B cell (primary cell): ENCODE results near the gene PLPP7. TPM values are rescaled to one million over a fixed set of nuclear protein-coding genes. Genes with fewer than 3 reads are reported as not detected.

Source experiments
- ATAC-seq: fragments of 200-7000 bp; cut with Tn5 transposase; one replicate; pipeline ENCODE4 v1.10.0; 2021; ENCODE audit warnings: low read depth, mild to moderate bottlenecking, moderate number of reproducible peaks, moderate library complexity
- CTCF ChIA-PET: fragments of 350-600 bp; sonication (Branson Sonifier 250); formaldehyde crosslinking; loops from one replicate; lab custom pipeline; 2021; ENCODE audit warnings: antibody characterized with exemption, inconsistent platforms; lab: Charles Lee
- POLR2A ChIA-PET: fragments of 350-600 bp; sonication (Branson Sonifier 250); formaldehyde crosslinking; loops from one replicate; lab custom pipeline; 2021; ENCODE audit warnings: antibody characterized with exemption; lab: Charles Lee
- DNase-seq: peaks from one replicate; pipeline ENCODE4 v3.0.0; 2013
- H2AFZ ChIP-seq: 2 replicates; pipeline ENCODE4 v1.6.1; 2012; ENCODE audit warnings: mild to moderate bottlenecking, low read depth, low read length; ENCODE audit not compliant: insufficient read depth, poor library complexity, severe bottlenecking
- H3K27ac ChIP-seq, 2 donors: 1 replicate in 1 of 2; 2 replicates in 1 of 2; pipeline ENCODE4 v1.5.1; 2012 to 2013; ENCODE audit warnings: low read length in 2 of 2, mild to moderate bottlenecking in 2 of 2, moderate library complexity in 1 of 2
- H3K27me3 ChIP-seq, 4 experiments: fragments of 200-600 bp in 1 of 4; sonication (generic) in 1 of 4; replicated peaks in 1 of 4; 1 replicate in 2 of 4; 2 replicates in 2 of 4; pipeline versions ENCODE4 v1.6.1 to v1.7.0; 2013 to 2016; ENCODE audit warnings: low read length in 3 of 4, mild to moderate bottlenecking in 2 of 4, mixed read lengths in 1 of 4, moderate library complexity in 1 of 4; ENCODE audit not compliant: insufficient read depth in 4 of 4, control insufficient read depth in 3 of 4; ENCODE audit errors: control extremely low read depth in 1 of 4
- H3K36me3 ChIP-seq, 2 experiments: replicated peaks in 1 of 2; 1 replicate in 1 of 2; 2 replicates in 1 of 2; pipeline versions ENCODE4 v1.6.1 to v1.7.1; 2013; ENCODE audit warnings: low read length in 1 of 2; ENCODE audit not compliant: insufficient read depth in 2 of 2, control insufficient read depth in 1 of 2; ENCODE audit errors: control extremely low read depth in 1 of 2, extremely low read depth in 1 of 2
- H3K4me1 ChIP-seq, 2 donors: fragments of 200-600 bp in 1 of 2; sonication (generic) in 1 of 2; 1 replicate in 1 of 2; 2 replicates in 1 of 2; pipeline versions ENCODE4 v1.5.1 to v1.6.1; 2013 to 2017; ENCODE audit warnings: low read length in 2 of 2; ENCODE audit not compliant: control insufficient read depth in 2 of 2, insufficient read depth in 2 of 2
- H3K4me2 ChIP-seq: replicated peaks from 2 replicates; pipeline ENCODE3; 2012; ENCODE audit warnings: mild to moderate bottlenecking, low read depth, low read length; ENCODE audit not compliant: poor library complexity, severe bottlenecking
- H3K4me3 ChIP-seq, 5 experiments: fragments of 200-600 bp in 1 of 5; sonication (generic) in 1 of 5; 1 replicate in 3 of 5; 2 replicates in 2 of 5; pipeline versions ENCODE4 v1.5.1 to v1.7.0; 2011 to 2016; ENCODE audit warnings: low read length in 4 of 5, mild to moderate bottlenecking in 4 of 5, low read depth in 2 of 5, control low read depth in 1 of 5, moderate library complexity in 1 of 5; ENCODE audit not compliant: insufficient read depth in 1 of 5; ENCODE audit errors: control extremely low read depth in 1 of 5, extremely low read depth in 1 of 5
- H3K79me2 ChIP-seq: fragments of 200-600 bp; sonication (generic); one replicate; pipeline ENCODE4 v1.6.0; 2016; ENCODE audit warnings: low read length; ENCODE audit not compliant: control insufficient read depth, insufficient read depth
- H3K9ac ChIP-seq: fragments of 200-600 bp; sonication (generic); 2 replicates; pipeline ENCODE4 v1.6.1; 2017; ENCODE audit warnings: mild to moderate bottlenecking, low read length, moderate library complexity
- H3K9me3 ChIP-seq, 3 donors: one replicate each; pipeline versions ENCODE4 v1.6.1 to v1.7.1; 2013; ENCODE audit warnings: low read length in 2 of 3; ENCODE audit not compliant: control insufficient read depth in 2 of 3, insufficient read depth in 1 of 3; ENCODE audit errors: control extremely low read depth in 1 of 3
- H4K20me1 ChIP-seq: 2 replicates; pipeline ENCODE4 v1.6.0; 2012; ENCODE audit warnings: mild to moderate bottlenecking, low read length; ENCODE audit not compliant: insufficient read depth, control insufficient read depth, poor library complexity, severe bottlenecking
- H3K27ac Mint-ChIP-seq: one replicate; pipeline ENCODE4 v1.8.0; 2021; ENCODE audit warnings: mixed read lengths
- H3K27me3 Mint-ChIP-seq: one replicate; pipeline ENCODE4 v1.8.0; 2021; ENCODE audit warnings: mixed read lengths
- H3K4me1 Mint-ChIP-seq: one replicate; pipeline ENCODE4 v1.8.0; 2021; ENCODE audit warnings: mixed read lengths
- H3K4me3 Mint-ChIP-seq: one replicate; pipeline ENCODE4 v1.8.0; 2021; ENCODE audit warnings: mixed read lengths
- H3K9me3 Mint-ChIP-seq: one replicate; pipeline ENCODE4 v1.8.0; 2022; ENCODE audit warnings: mixed read lengths; ENCODE audit not compliant: insufficient read depth
- CTCF ChIP-seq: fragments of 200-600 bp; IDR thresholded peaks from one replicate; pipeline ENCODE4 v1.8.0; 2022; ENCODE audit warnings: antibody characterized with exemption, mild to moderate bottlenecking
- EZH2 ChIP-seq: IDR thresholded peaks from 2 replicates; pipeline ENCODE4 v1.6.1; 2012; ENCODE audit warnings: borderline replicate concordance, low read depth, mild to moderate bottlenecking, moderate library complexity, low read length; ENCODE audit not compliant: insufficient read depth, poor library complexity, severe bottlenecking
- WGBS: methylation state at CpG from one replicate; pipeline ENCODE4 v1.1.5; 2013; ENCODE audit warnings: missing lambda C conversion rate; ENCODE audit not compliant: insufficient coverage; 5-methylcytosine and 5-hydroxymethylcytosine counted together
- intact Hi-C: fragments of 100-400 bp; cut with micrococcal nuclease; formaldehyde crosslinking; loops from one replicate; pipeline ENCODE4 v1.10.0; 2022
- polyA plus RNA-seq: library from polyadenylated mRNA; depleted of rRNA; stranded (reverse); fragments of >200 nt; gene quantifications from 2 replicates; pipeline ENCODE4 v1.2.3, GENCODE V29; 2012
- total RNA-seq, 2 donors: library from RNA; stranded (reverse); fragments of 120-200 nt in 1 of 2; gene quantifications; 1 replicate in 1 of 2; 2 replicates in 1 of 2; pipeline versions ENCODE4 v1.2.3 to v1.2.4, GENCODE V29; 2013 to 2022

PLPP7 gene
- total and polyA plus RNA-seq, 2 donors (not counting 1 experiment from before 2014, with no cell fraction given), result 0.57 to 2.0 TPM

GRCh38 chr9:131296906-131297500 is 7.5 kb downstream of the PLPP7 start:
- DNase-seq (no peak), ATAC-seq (no peak)
- Mint-ChIP-seq H3K27me3 (no peaks in the 10 kb centered on the region), H3K9me3 (no peaks in the 10 kb centered on the region), H3K4me1 (peaks cover 3% of the 10 kb centered on the region), H3K4me3 (no peak overlapping the region), H3K27ac (no peak overlapping the region)
- no peaks in the 10 kb centered on the region for H3K79me2 ChIP-seq
- intact Hi-C loops, result no loop called here
- H3K36me3 ChIP-seq, result no peaks in the 10 kb centered on the region
- WGBS, result 86% methylated on average over 6 of the region's 8 CpGs
- no peak overlapping the region for H3K4me2 ChIP-seq
- ChIA-PET CTCF (interaction anchor here (1.4 kb wide), 1 partner anchor 53 kb away, joined by 4 read pairs; no protein-coding TSS in a partner anchor), POLR2A (no interaction called here)
- TF ChIP-seq EZH2 (no peak), CTCF (no peak)
- H2AFZ ChIP-seq, result no peak overlapping the region
- H3K4me3 ChIP-seq, result no peak overlapping the region
- H3K27me3 ChIP-seq, result no peaks in the 10 kb centered on the region
- no peaks in the 10 kb centered on the region for H4K20me1 ChIP-seq
- H3K9me3 ChIP-seq, result peaks cover 0 to 10% (median 2%) of the 10 kb centered on the region in 3 donors
- no peak overlapping the region for H3K27ac ChIP-seq
- peaks cover 5 to 9% of the 10 kb centered on the region in 2 donors for H3K4me1 ChIP-seq
- H3K9ac ChIP-seq, result no peak overlapping the region

DNA sequence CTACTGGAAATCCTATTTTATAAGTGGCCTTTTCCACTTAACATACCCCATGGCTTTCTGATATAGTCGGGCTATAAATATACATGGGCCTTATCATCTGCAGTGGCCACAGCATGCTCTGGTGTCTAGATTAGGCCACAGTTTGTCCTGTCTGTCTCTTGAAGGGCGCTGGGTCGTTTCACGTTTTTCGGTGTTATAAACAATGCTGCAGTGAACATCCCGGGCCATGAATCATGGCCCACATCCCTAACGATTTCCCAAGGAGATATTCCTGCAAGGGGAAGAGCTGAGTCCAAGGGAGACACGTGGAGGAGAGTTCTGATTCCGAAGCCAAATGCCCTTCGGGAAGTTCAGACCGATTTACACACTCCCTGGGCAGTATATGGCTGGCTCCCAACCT is 8.4 kb downstream of the PLPP7 start:
- H3K27ac Mint-ChIP-seq, result no peak overlapping the region
- TF ChIP-seq EZH2 (no peak), CTCF (no peak)
- POLR2A ChIA-PET, result no interaction called here
- no peaks in the 10 kb centered on the region for H3K27me3 Mint-ChIP-seq
- H3K36me3 ChIP-seq, result no peaks in the 10 kb centered on the region
- no peaks in the 10 kb centered on the region for H3K27me3 ChIP-seq
- intact Hi-C loops, result no loop called here
- H3K9me3 ChIP-seq, result peaks cover 0 to 18% (median 3%) of the 10 kb centered on the region in 3 donors
- H3K4me1 Mint-ChIP-seq, result peaks cover 3% of the 10 kb centered on the region
- H3K4me1 ChIP-seq, result peaks cover 9 to 17% of the 10 kb centered on the region in 2 donors
- H2AFZ ChIP-seq, result no peak overlapping the region
- no peaks in the 10 kb centered on the region for H3K79me2 ChIP-seq
- WGBS, result 95% methylated on average over 11 of the region's 11 CpGs
- DNase-seq, result no peak
- no peak overlapping the region for H3K4me2 ChIP-seq
- H3K4me3 ChIP-seq, result no peak overlapping the region
- CTCF ChIA-PET, result interaction anchor here (1.4 kb wide), 1 partner anchor 52 kb away, joined by 4 read pairs; no protein-coding TSS in a partner anchor
- H3K9ac ChIP-seq, result no peak overlapping the region
- no peaks in the 10 kb centered on the region for H3K9me3 Mint-ChIP-seq
- no peaks in the 10 kb centered on the region for H4K20me1 ChIP-seq
- ATAC-seq, result no peak
- no peak overlapping the region for H3K27ac ChIP-seq
- no peak overlapping the region for H3K4me3 Mint-ChIP-seq
